ENCODE data around the gene SEMA4B. TPM values are rescaled to one million over a fixed set of nuclear protein-coding genes. Genes with fewer than 3 reads are reported as not detected.

SEMA4B gene
- total and polyA plus RNA-seq, 2 experiments from 2014 or later: 16.7 to 48.2 TPM

DNA sequence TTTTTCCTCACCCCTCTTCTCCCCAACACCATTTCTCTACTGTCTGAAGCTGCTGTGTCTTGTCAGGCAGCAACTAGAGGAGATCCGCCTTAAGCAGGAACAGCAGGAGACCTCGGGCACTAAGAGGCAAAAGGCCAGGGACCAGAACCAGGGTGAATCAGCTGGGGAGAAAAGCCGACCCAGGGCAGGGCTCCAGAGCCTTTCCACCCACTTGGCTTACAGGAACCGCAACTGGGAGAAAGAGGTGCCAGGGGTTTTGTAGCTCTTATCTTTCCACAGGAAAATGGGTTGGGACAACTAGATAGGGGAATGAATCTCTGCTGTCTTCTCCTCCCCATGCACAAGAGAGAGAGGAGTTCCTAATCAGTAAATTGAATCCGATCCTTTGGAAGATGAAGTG lies 61.3 kb downstream of the SEMA4B start:
- Histone ChIP-seq H3K9me2 (ENCODE audit: insufficient read depth) (no peaks in the 10 kb centered on the region), H3F3A (replicated peaks; ENCODE audit: low read depth) (0 out of 2 replicates have a peak, but pooled peaks cover 7% of the 10 kb centered on the region), H3K4me3 (no peak overlapping the region), H3K79me2 (replicated peaks; ENCODE audit: insufficient read depth) (peaks cover 20% of the 10 kb centered on the region), H4K20me1 (replicated peaks; ENCODE audit: insufficient read depth) (peaks cover 5% of the 10 kb centered on the region; the same call in 1 of the 2 replicates), H3K36me3 (ENCODE audit: insufficient read depth) (no peaks in the 10 kb centered on the region), H3K27me3 (ENCODE audit: insufficient read depth) (no peaks in the 10 kb centered on the region), H2AFZ (no peak overlapping the region), H3K27ac (ENCODE audit: low read depth) (no peak overlapping the region), H3K4me2 (no peak overlapping the region), H3K4me1 (ENCODE audit: insufficient read depth) (peaks cover 9% of the 10 kb centered on the region)
- peaks cover 15% of the 10 kb centered on the region; the same call in 2 of the 3 replicates for H3K36me3 Mint-ChIP-seq (ENCODE audit: low read depth)
- no peak overlapping the region for H3K4me3 Mint-ChIP-seq
- no peak for DNase-seq (ENCODE audit: low spot score)
- no peak overlapping the region for H3K27ac Mint-ChIP-seq
- H3K27me3 Mint-ChIP-seq (ENCODE audit: insufficient read depth, low read depth, poor library complexity): peaks cover 11% of the 10 kb centered on the region
- no peaks in the 10 kb centered on the region for H3K9me3 Mint-ChIP-seq
- no peak for ATAC-seq
- peaks cover 11% of the 10 kb centered on the region; the same call in 2 of the 3 replicates for H3K4me1 Mint-ChIP-seq
- TF ChIP-seq POLR2AphosphoS5 (IDR thresholded peaks at IDR 0.05; ENCODE audit: low read depth) (no peak), ZNF462 (CRISPR knock-in tag; IDR thresholded peaks at IDR 0.05) (no peak), JUNB (IDR thresholded peaks at IDR 0.05; ENCODE audit: unreplicated experiment) (no peak), STAT1 (IDR thresholded peaks at IDR 0.05; ENCODE audit: unreplicated experiment) (no peak), ZNF331 (CRISPR knock-in tag; IDR thresholded peaks at IDR 0.05; ENCODE audit: low read depth) (no peak), EZH2phosphoT487 (IDR thresholded peaks at IDR 0.05; ENCODE audit: unreplicated experiment) (no peak), CTCF (conservative IDR thresholded peaks at IDR 0.05; ENCODE audit: low read depth in 2 of 2) (no peak), ZNF114 (CRISPR knock-in tag; IDR thresholded peaks at IDR 0.05) (no peak), EZH2 (IDR thresholded peaks at IDR 0.05; ENCODE audit: low read depth, unreplicated experiment) (no peak), CREB1 (CRISPR knock-in tag; IDR thresholded peaks at IDR 0.05; ENCODE audit: low read depth) (no peak), REST (IDR thresholded peaks at IDR 0.05; ENCODE audit: unreplicated experiment) (no peak), NANOG (IDR thresholded peaks at IDR 0.05; ENCODE audit: borderline replicate concordance) (no peak)
- TF ChIP-seq, protein P1, sequence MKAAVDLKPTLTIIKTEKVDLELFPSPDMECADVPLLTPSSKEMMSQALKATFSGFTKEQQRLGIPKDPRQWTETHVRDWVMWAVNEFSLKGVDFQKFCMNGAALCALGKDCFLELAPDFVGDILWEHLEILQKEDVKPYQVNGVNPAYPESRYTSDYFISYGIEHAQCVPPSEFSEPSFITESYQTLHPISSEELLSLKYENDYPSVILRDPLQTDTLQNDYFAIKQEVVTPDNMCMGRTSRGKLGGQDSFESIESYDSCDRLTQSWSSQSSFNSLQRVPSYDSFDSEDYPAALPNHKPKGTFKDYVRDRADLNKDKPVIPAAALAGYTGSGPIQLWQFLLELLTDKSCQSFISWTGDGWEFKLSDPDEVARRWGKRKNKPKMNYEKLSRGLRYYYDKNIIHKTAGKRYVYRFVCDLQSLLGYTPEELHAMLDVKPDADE (IDR thresholded peaks at IDR 0.05): no peak

All from GM23338 (cell line).